ENCODE measurements around the gene TRPC4. TPM values are rescaled to one million over a fixed set of nuclear protein-coding genes. Genes with fewer than 3 reads are reported as not detected.

The TRPC4 gene
- polyA plus RNA-seq, 2 of the 4 experiments (the other 2 are of a cell fraction): 0.04 to 0.05 TPM

DNA sequence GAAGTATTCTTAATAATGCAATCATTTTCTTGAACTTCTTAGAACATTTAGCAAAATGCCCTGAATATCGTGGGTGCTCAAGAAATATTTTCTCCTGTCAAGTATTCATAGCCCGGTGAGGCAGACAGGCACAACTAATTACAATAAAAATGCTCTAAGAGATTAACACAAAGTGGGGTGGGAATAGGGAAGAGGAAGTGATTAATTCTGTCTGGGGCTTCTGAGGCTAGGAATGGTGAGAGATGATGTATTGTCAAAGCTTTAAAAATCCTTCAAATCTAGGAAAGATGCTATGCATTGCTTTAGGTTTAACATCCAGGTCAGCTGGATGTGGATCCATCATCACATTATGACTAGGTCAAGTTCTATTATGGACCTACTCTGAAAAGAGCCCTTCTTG lies 204.2 kb downstream of the TRPC4 start:
- CTCF ChIA-PET: no interaction called here
- WGBS (ENCODE audit: missing lambda C conversion rate): 32% methylated on average over 2 of the region's 2 CpGs
- H3K4me2 ChIP-seq: no peak overlapping the region

DNA sequence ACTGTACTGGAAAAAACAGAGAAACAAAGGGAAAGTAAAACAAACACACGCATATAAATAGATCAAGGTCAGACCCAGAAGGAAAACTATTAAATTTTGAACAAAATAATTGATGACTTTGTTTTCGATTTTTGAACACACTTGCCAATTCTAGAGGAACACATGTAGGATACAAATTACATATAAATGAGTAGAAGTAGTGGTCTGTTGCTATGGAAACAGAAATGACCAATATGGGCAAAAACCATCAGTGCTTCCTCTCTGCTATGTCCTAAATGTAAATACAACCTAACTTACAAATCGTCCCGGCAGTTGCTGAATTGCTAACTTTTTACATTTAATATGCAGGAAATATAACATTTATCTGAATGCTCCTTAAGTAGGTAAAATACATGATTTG lies 205.8 kb downstream of the TRPC4 start:
- DNase-seq (ENCODE audit: low read depth in 1 of 2, low spot score in 1 of 2) (no peak), ATAC-seq (no peak), FAIRE-seq (no peak)
- POLR2A ChIA-PET: no interaction called here
- no peak overlapping the region for H3K4me3 ChIP-seq
- no peaks in the 10 kb centered on the region for H3K4me1 ChIP-seq
- WGBS (ENCODE audit: missing lambda C conversion rate): 74% methylated on average over 4 of the region's 4 CpGs
- no peak overlapping the region for H3K27ac ChIP-seq
- H3K9me3 ChIP-seq: no peaks in the 10 kb centered on the region
- CTCF ChIA-PET: no interaction called here
- H3K4me2 ChIP-seq: no peak overlapping the region
- TF ChIP-seq FOXS1 (CRISPR knock-in tag; IDR thresholded peaks at IDR 0.05): no peak
- no peak for TF ChIP-seq CBX2 (IDR thresholded peaks at IDR 0.05; ENCODE audit: borderline replicate concordance, low read depth)
- no peak for TF ChIP-seq RAD21 (conservative IDR thresholded peaks at IDR 0.05 in 1 of 2, IDR thresholded peaks at IDR 0.05 in 1 of 2)
- no peak for TF ChIP-seq SMC3 (IDR thresholded peaks at IDR 0.05)
- TF ChIP-seq CEBPB (IDR thresholded peaks at IDR 0.05): no peak
- no peak for TF ChIP-seq POLR2A (IDR thresholded peaks at IDR 0.05; ENCODE audit: low read length)
- TF ChIP-seq PHF8 (IDR thresholded peaks at IDR 0.05; ENCODE audit: borderline replicate concordance, low read depth): no peak
- TF ChIP-seq ESRRA (IDR thresholded peaks at IDR 0.05; ENCODE audit: borderline replicate concordance, low read length): no peak
- TF ChIP-seq ZSCAN20 (CRISPR knock-in tag; IDR thresholded peaks at IDR 0.05): no peak
- no peak for TF ChIP-seq FOSB (CRISPR knock-in tag; IDR thresholded peaks at IDR 0.05)
- TF ChIP-seq, protein P1, sequence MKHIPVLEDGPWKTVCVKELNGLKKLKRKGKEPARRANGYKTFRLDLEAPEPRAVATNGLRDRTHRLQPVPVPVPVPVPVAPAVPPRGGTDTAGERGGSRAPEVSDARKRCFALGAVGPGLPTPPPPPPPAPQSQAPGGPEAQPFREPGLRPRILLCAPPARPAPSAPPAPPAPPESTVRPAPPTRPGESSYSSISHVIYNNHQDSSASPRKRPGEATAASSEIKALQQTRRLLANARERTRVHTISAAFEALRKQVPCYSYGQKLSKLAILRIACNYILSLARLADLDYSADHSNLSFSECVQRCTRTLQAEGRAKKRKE (CRISPR knock-in tag; IDR thresholded peaks at IDR 0.05; ENCODE audit: low read depth): no peak
- TF ChIP-seq SREBF2 (IDR thresholded peaks at IDR 0.05): no peak
- no peak for TF ChIP-seq BCL3 (IDR thresholded peaks at IDR 0.05)
- TF ChIP-seq TFCP2L1 (CRISPR knock-in tag; IDR thresholded peaks at IDR 0.05): no peak
- TF ChIP-seq POLR2AphosphoS2 (conservative IDR thresholded peaks at IDR 0.05; ENCODE audit: low read length): no peak

More for the DNA sequence above, 204.2 kb downstream of the TRPC4 start:
- ATAC-seq (no peak), FAIRE-seq (no peak), DNase-seq (ENCODE audit: low read depth in 1 of 2, low spot score in 1 of 2) (no peak)
- Histone ChIP-seq H3K4me3 (no peak overlapping the region), H3K27ac (no peak overlapping the region), H3K9me3 (no peaks in the 10 kb centered on the region), H3K4me1 (no peaks in the 10 kb centered on the region)
- POLR2A ChIA-PET: no interaction called here
- TF ChIP-seq, protein P2, sequence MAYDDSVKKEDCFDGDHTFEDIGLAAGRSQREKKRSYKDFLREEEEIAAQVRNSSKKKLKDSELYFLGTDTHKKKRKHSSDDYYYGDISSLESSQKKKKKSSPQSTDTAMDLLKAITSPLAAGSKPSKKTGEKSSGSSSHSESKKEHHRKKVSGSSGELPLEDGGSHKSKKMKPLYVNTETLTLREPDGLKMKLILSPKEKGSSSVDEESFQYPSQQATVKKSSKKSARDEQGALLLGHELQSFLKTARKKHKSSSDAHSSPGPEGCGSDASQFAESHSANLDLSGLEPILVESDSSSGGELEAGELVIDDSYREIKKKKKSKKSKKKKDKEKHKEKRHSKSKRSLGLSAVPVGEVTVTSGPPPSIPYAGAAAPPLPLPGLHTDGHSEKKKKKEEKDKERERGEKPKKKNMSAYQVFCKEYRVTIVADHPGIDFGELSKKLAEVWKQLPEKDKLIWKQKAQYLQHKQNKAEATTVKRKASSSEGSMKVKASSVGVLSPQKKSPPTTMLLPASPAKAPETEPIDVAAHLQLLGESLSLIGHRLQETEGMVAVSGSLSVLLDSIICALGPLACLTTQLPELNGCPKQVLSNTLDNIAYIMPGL (CRISPR knock-in tag; IDR thresholded peaks at IDR 0.05; ENCODE audit: borderline replicate concordance): no peak
- no peak for TF ChIP-seq RCOR1 (IDR thresholded peaks at IDR 0.05; ENCODE audit: low read depth, low read length)
- TF ChIP-seq HOXB5 (CRISPR knock-in tag; IDR thresholded peaks at IDR 0.05): no peak
- TF ChIP-seq HOXA7 (CRISPR knock-in tag; IDR thresholded peaks at IDR 0.05): no peak
- no peak for TF ChIP-seq FOXS1 (CRISPR knock-in tag; IDR thresholded peaks at IDR 0.05)
- TF ChIP-seq ZSCAN20 (CRISPR knock-in tag; IDR thresholded peaks at IDR 0.05): no peak
- TF ChIP-seq USF2 (IDR thresholded peaks at IDR 0.05): no peak
- TF ChIP-seq RARB (CRISPR knock-in tag; IDR thresholded peaks at IDR 0.05): no peak
- TF ChIP-seq, protein P1 (CRISPR knock-in tag; IDR thresholded peaks at IDR 0.05; ENCODE audit: low read depth): no peak
- TF ChIP-seq PHF8 (IDR thresholded peaks at IDR 0.05; ENCODE audit: borderline replicate concordance, low read depth): no peak
- no peak for TF ChIP-seq MYC (IDR thresholded peaks at IDR 0.05; ENCODE audit: borderline replicate concordance, low read length)
- no peak for TF ChIP-seq HEYL (CRISPR knock-in tag; IDR thresholded peaks at IDR 0.05)
- no peak for TF ChIP-seq HDAC2 (IDR thresholded peaks at IDR 0.05)
- TF ChIP-seq, protein P3, sequence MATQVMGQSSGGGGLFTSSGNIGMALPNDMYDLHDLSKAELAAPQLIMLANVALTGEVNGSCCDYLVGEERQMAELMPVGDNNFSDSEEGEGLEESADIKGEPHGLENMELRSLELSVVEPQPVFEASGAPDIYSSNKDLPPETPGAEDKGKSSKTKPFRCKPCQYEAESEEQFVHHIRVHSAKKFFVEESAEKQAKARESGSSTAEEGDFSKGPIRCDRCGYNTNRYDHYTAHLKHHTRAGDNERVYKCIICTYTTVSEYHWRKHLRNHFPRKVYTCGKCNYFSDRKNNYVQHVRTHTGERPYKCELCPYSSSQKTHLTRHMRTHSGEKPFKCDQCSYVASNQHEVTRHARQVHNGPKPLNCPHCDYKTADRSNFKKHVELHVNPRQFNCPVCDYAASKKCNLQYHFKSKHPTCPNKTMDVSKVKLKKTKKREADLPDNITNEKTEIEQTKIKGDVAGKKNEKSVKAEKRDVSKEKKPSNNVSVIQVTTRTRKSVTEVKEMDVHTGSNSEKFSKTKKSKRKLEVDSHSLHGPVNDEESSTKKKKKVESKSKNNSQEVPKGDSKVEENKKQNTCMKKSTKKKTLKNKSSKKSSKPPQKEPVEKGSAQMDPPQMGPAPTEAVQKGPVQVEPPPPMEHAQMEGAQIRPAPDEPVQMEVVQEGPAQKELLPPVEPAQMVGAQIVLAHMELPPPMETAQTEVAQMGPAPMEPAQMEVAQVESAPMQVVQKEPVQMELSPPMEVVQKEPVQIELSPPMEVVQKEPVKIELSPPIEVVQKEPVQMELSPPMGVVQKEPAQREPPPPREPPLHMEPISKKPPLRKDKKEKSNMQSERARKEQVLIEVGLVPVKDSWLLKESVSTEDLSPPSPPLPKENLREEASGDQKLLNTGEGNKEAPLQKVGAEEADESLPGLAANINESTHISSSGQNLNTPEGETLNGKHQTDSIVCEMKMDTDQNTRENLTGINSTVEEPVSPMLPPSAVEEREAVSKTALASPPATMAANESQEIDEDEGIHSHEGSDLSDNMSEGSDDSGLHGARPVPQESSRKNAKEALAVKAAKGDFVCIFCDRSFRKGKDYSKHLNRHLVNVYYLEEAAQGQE (IDR thresholded peaks at IDR 0.05): no peak
- no peak for TF ChIP-seq E2F6 (IDR thresholded peaks at IDR 0.05; ENCODE audit: borderline replicate concordance, low read depth)
- TF ChIP-seq SREBF2 (IDR thresholded peaks at IDR 0.05): no peak

Measured in A549 (cell line).